ENCODE measurements around the gene PRR5L.

PRR5L gene

DNA sequence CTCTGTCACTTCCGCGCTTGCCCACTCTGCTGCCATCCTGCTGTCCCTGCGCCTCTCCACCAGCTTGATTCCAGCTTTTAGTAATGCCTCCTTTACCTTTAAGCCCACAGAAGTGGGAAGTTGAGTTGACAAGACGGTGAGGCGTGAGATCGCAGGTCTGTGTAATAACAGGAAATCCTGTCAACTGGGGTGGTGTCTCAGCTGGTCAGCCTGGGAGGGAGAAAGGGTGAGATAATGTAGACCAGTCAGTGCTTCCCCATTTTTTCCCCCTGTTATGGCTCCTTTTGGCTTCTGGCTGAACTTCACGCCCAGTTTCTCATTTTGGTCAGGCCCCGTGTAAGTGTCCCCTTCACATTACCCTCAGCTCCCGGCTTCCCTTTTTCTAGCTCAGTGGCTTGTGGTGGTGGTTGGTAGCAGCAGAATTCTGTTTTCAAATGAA is 115.1 kb downstream of the PRR5L start:
- DNase-seq (ENCODE audit: low read depth), result no peak
- no peak overlapping the region for H3K4me3 ChIP-seq (ENCODE audit: control insufficient read depth, low read depth, low read length)
- TF ChIP-seq CTCF (conservative IDR thresholded peaks at IDR 0.05; ENCODE audit: control insufficient read depth, insufficient read depth, low read depth, low read length), result no peak

DNA sequence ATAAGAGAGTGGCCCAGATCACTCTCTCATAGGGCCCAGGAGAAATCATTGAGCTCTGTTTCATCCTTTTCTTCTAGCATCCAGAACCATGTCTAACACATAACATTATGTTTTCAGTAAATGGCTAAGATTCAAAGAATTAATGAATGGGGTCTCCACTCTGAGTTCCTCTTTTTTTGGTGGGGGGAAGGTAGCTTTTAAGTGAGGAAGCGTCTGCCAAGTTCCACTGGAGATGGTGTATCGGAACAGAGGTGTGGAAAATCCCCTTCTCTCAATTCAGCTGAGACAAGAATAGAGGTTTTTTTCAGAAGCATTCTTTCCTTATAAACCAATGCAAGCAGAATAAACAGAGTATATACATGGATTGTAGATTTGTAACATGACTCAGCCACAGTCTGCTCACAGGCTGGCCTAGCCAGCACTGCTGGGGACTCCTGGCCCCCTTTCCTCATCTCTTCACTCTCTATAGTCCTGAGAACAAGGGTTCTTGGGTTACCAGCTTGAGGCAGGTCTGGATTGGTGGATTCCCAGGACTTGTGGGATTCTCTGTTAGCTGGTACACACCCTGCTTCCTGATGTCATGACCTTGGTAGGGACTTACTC is 116.8 kb downstream of the PRR5L start:
- TF ChIP-seq CTCF (conservative IDR thresholded peaks at IDR 0.05; ENCODE audit: control insufficient read depth, insufficient read depth, low read depth, low read length), result no peak
- DNase-seq (ENCODE audit: low read depth), result no peak
- no peak overlapping the region for H3K4me3 ChIP-seq (ENCODE audit: control insufficient read depth, low read depth, low read length)

DNA sequence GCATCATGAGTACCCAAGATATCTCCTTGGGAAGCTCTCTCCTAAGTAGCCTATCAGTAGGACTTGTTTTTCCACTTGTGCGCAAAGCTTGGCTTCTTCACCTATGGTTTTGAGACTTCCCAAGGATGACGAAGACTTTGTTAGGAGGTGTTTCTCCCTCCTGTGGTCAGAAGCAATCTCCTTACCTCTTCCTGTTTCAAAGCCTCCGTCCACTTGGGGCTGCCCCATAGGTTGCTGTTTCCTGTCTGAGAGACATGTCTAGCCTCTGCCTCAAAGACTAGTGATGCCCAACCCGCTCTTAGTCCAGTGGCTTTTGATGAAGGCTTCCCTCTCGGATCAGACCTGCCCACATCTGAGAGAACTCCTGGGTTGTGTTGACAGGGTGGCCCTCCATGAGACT is 121.1 kb downstream of the PRR5L start:
- no peak for TF ChIP-seq CTCF (conservative IDR thresholded peaks at IDR 0.05; ENCODE audit: control insufficient read depth, insufficient read depth, low read depth, low read length)
- no peak overlapping the region for H3K4me3 ChIP-seq (ENCODE audit: control insufficient read depth, low read depth, low read length)
- no peak for DNase-seq (ENCODE audit: low read depth)

DNA sequence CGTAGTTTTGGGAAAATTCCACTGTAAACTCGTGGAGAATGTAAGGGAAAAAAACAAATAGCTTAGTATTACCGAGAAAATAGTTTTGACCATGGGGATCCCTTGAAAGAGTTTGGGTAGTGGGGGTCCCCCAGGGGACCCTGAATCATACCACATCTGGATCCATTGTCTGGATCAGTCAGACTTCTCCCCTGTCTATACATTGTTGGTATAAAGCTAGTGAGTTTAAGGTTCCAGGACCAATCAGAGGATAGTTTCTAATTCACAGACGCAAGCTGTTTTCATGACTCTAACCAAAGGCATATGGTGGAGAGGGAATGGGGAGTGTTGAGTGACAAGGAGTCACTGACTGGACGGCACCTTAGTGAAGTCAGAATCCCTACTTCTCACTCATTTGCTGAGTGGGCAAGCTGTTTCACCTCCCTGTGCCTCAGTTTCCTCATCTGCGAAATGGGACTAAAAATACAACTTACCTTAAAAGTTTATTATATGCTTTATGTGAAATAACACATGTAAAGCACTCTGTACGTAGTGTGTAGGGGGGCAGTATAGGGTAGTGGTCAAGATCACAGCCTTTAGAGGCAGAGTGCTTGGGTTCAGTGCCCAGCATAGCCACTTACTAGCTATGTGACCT is 123.8 kb downstream of the PRR5L start:
- TF ChIP-seq CTCF (conservative IDR thresholded peaks at IDR 0.05; ENCODE audit: control insufficient read depth, insufficient read depth, low read depth, low read length), result no peak
- H3K4me3 ChIP-seq (ENCODE audit: control insufficient read depth, low read depth, low read length), result no peak overlapping the region
- no peak for DNase-seq (ENCODE audit: low read depth)

- no peak for TF ChIP-seq CTCF (conservative IDR thresholded peaks at IDR 0.05; ENCODE audit: control insufficient read depth, insufficient read depth, low read depth, low read length)
These were observed 125.6 kb downstream of the PRR5L start for GRCh38 chr11:36421546-36422155.

DNA sequence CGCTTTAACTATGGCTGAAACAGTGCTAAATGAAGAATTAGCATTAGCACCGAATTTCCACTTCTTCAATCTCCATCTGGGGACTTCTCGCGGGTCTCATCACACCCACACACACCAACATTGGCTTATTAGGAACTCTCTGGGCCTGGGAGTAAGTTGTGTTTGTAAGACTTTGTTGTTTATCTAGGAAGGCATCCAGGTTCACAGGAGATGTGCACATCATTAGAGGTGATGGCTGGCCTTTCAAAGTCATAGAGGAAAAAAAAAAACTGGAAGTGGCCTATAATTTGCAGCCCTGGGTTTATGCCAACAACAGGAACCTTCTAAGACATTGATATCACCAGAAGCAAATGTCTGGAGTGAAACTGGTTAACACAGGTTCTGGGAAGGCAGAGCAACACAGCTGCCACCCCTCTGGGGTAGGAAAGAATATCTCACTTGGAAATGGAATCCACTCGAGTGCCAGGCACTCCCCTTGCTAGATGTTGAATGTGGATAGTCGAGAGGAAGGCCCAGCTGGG is 129.5 kb downstream of the PRR5L start:
- TF ChIP-seq CTCF (conservative IDR thresholded peaks at IDR 0.05; ENCODE audit: control insufficient read depth, insufficient read depth, low read depth, low read length), result no peak
- H3K4me3 ChIP-seq (ENCODE audit: control insufficient read depth, low read depth, low read length), result no peak overlapping the region
- DNase-seq (ENCODE audit: low read depth), result peak; percentile 57

More at GRCh38 chr11:36421546-36422155, 125.6 kb downstream of the PRR5L start:
- DNase-seq (ENCODE audit: low read depth), result peak; percentile 60
- H3K4me3 ChIP-seq (ENCODE audit: control insufficient read depth, low read depth, low read length), result no peak overlapping the region

Data from fibroblast of mammary gland (primary cell).